Sigmoid colon (tissue), 7 donors: ENCODE results near the gene INPP5F. TPM values are rescaled to one million over a fixed set of nuclear protein-coding genes. Genes with fewer than 3 reads are reported as not detected.

Source experiments
- DNase-seq: peaks from one replicate; pipeline ENCODE4 v3.0.0-alpha.2; 2019
- H3K27ac ChIP-seq, 4 donors: fragments of 200-600 bp; sonication (generic); one replicate each; pipeline ENCODE4 v1.5.1; 2016 to 2019; ENCODE audit warnings: mild to moderate bottlenecking in 1 of 4
- H3K27me3 ChIP-seq, 3 donors: fragments of 200-600 bp; sonication (generic); one replicate each; pipeline ENCODE4 v1.5.1; 2019; ENCODE audit warnings: mild to moderate bottlenecking in 1 of 3
- H3K36me3 ChIP-seq, 4 donors: fragments of 200-600 bp; sonication (generic); one replicate each; pipeline ENCODE4 v1.5.1; 2016 to 2019
- H3K4me1 ChIP-seq, 4 donors: fragments of 200-600 bp; sonication (generic); one replicate each; pipeline ENCODE4 v1.5.1; 2017 to 2019
- H3K4me3 ChIP-seq, 4 donors: fragments of 200-600 bp; sonication (generic); one replicate each; pipeline ENCODE4 v1.5.1; 2017 to 2019; ENCODE audit warnings: mild to moderate bottlenecking in 2 of 4, moderate library complexity in 1 of 4
- H3K9me3 ChIP-seq, 4 donors: fragments of 200-600 bp in 3 of 4; sonication (generic) in 3 of 4; one replicate each; pipeline versions ENCODE4 v1.5.1 to v1.6.1; 2013 to 2019
- EP300 ChIP-seq, 4 donors: sonication (generic); formaldehyde crosslinking; IDR thresholded peaks; one replicate each; pipeline ENCODE4 v1.6.1; 2017; ENCODE audit warnings: antibody characterized with exemption in 4 of 4
- POLR2A ChIP-seq, 2 donors: fragments of 450-650 bp; IDR thresholded peaks; one replicate each; pipeline ENCODE4 v1.6.1; 2016; ENCODE audit warnings: antibody characterized with exemption in 2 of 2, mild to moderate bottlenecking in 2 of 2, moderate library complexity in 2 of 2
- POLR2AphosphoS5 ChIP-seq, 4 donors: sonication (generic); formaldehyde crosslinking; IDR thresholded peaks; one replicate each; pipeline ENCODE4 v1.6.1; 2017; ENCODE audit warnings: antibody characterized with exemption in 4 of 4
- WGBS, 2 donors: extraction: QIAGEN DNeasy Blood & Tissue Kit; methylation state at CpG; one replicate each; pipeline ENCODE4 v1.1.7; 2013; 5-methylcytosine and 5-hydroxymethylcytosine counted together
- intact Hi-C: fragments of 100-400 bp; cut with DNase I; formaldehyde crosslinking; loops from one replicate; pipeline ENCODE4 v1.15.1; 2023
- polyA plus RNA-seq, 3 donors: library from polyadenylated mRNA; stranded (reverse); fragments of 200-250 nt; gene quantifications; one replicate each; pipeline ENCODE4 v1.2.3, GENCODE V29; 2013
- total RNA-seq, 4 donors: library from RNA; depleted of rRNA; stranded (reverse); fragments of >200 nt; gene quantifications; one replicate each; pipeline ENCODE4 v1.1.0, GENCODE V29; 2016
- TF ChIP-seq, protein P1 (sequence below), 4 experiments: fragments of 450-650 bp in 3 of 4; fragments of 200-600 bp in 1 of 4; IDR thresholded peaks; one replicate each; pipeline ENCODE4 v1.5.1; 2016 to 2019; ENCODE audit warnings: antibody characterized with exemption in 4 of 4, mild to moderate bottlenecking in 3 of 4, moderate library complexity in 2 of 4
- donor health status: healthy with polysubstance abuse.
- donor health status: Bipolar disorder and iron deficiency.
- donor health status: healthy.

The INPP5F gene
- total and polyA plus RNA-seq, 7 donors, result 4.4 to 22.2 (median 16.0) TPM

DNA sequence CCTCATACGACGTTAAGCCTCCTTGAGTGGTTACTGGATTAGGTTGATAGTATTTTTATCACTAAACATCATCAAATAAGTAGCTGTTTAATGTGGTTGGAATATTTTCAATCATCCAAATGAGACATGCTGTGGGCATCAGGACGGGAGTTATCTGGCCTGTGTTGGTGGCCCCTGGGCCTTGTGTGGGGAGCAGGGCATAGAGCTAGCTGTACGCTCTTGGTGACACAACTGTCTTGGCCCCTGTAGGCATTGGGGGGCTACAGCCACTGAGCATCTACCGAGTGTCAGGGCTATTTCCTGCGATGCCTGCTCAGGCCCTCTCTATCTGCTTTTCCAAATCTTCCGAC, 46.4 kb upstream of the INPP5F start:
- Histone ChIP-seq H3K4me1 (peaks cover 0 to 51% (median 29%) of the 10 kb centered on the region in 4 donors), H3K4me3 (no peak overlapping the region), H3K27ac (peak overlapping the region; percentile 66 to 83 (median 72)), H3K9me3 (no peaks in the 10 kb centered on the region), H3K36me3 (peaks cover 11 to 36% (median 16%) of the 10 kb centered on the region in 4 donors), H3K27me3 (no peaks in the 10 kb centered on the region)
- TF ChIP-seq POLR2A (IDR thresholded peaks at IDR 0.05) (no peak), EP300 (IDR thresholded peaks at IDR 0.05) (no peak), POLR2AphosphoS5 (IDR thresholded peaks at IDR 0.05) (no peak)
- TF ChIP-seq, protein P1, sequence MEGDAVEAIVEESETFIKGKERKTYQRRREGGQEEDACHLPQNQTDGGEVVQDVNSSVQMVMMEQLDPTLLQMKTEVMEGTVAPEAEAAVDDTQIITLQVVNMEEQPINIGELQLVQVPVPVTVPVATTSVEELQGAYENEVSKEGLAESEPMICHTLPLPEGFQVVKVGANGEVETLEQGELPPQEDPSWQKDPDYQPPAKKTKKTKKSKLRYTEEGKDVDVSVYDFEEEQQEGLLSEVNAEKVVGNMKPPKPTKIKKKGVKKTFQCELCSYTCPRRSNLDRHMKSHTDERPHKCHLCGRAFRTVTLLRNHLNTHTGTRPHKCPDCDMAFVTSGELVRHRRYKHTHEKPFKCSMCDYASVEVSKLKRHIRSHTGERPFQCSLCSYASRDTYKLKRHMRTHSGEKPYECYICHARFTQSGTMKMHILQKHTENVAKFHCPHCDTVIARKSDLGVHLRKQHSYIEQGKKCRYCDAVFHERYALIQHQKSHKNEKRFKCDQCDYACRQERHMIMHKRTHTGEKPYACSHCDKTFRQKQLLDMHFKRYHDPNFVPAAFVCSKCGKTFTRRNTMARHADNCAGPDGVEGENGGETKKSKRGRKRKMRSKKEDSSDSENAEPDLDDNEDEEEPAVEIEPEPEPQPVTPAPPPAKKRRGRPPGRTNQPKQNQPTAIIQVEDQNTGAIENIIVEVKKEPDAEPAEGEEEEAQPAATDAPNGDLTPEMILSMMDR (IDR thresholded peaks at IDR 0.05), result no peak
- no peak for DNase-seq
- intact Hi-C loops, result no loop called here
- 86 to 88% methylated on average over 7 of the region's 7 CpGs for WGBS, 2 donors

DNA sequence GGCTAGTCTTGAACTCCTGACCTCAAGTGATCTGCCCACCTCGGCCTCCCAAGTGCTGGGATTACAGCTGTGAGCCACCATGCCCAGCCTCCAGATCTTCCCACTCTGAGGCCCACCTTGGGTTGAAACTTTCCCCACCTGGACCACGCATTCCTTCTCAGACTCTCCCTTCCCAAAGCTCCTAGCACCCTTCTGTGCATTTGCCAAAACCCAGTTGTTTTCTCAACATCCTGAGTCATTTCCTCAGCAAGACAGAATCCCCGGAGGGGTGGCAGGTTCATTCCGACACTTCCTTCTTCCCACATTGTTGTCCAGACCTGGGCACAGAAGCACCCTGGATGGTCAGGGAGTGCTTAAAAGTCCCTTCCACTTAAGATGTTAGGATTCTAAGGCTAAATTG, 45.8 kb upstream of the INPP5F start:
- H3K4me1 ChIP-seq, result peaks cover 0 to 51% (median 29%) of the 10 kb centered on the region in 4 donors
- intact Hi-C loops, result no loop called here
- peaks cover 11 to 30% (median 16%) of the 10 kb centered on the region in 4 donors for H3K36me3 ChIP-seq
- H3K27ac ChIP-seq, result peak overlapping the region; percentile 66 to 83 (median 72)
- WGBS, 2 donors, result 67 to 72% methylated on average over 4 of the region's 4 CpGs
- no peaks in the 10 kb centered on the region for H3K27me3 ChIP-seq
- TF ChIP-seq, protein P1 (IDR thresholded peaks at IDR 0.05), result no peak
- TF ChIP-seq EP300 (IDR thresholded peaks at IDR 0.05), result no peak
- TF ChIP-seq POLR2AphosphoS5 (IDR thresholded peaks at IDR 0.05), result peak in 1 of 4 donors; percentile 9
- TF ChIP-seq POLR2A (IDR thresholded peaks at IDR 0.05), result no peak
- H3K9me3 ChIP-seq, result no peaks in the 10 kb centered on the region
- no peak for DNase-seq
- no peak overlapping the region for H3K4me3 ChIP-seq

DNA sequence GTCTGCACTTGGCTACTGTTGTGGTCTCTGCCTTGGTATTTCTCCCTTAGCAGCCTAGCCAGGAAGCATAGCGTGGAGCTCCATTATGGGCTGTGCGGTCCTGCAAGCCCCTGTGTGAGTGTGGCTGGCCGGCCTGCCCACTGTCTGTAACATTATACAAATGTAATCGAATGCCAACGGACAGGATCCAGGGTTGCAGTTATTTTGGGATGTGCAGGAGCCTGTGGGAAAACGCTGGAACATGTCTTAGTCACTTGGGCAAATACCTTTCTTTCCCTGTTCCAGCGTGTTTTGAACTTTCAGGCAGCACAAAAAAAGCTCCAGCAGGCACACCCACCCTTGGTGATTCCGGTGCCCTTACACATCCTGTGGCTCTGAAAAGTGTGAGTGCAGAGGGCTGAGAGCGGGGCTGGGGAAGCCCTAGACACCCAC, 45.2 kb upstream of the INPP5F start:
- Histone ChIP-seq H3K27ac (peak overlapping the region; percentile 66 to 83 (median 72)), H3K9me3 (no peaks in the 10 kb centered on the region), H3K4me1 (peaks cover 0 to 51% (median 29%) of the 10 kb centered on the region in 4 donors), H3K36me3 (peaks cover 11 to 25% (median 16%) of the 10 kb centered on the region in 4 donors), H3K27me3 (no peaks in the 10 kb centered on the region), H3K4me3 (no peak overlapping the region)
- no peak for DNase-seq
- peak in 1 of 4 donors; percentile 10 for TF ChIP-seq POLR2AphosphoS5 (IDR thresholded peaks at IDR 0.05)
- TF ChIP-seq, protein P1 (IDR thresholded peaks at IDR 0.05), result no peak
- 75 to 78% methylated on average over 9 of the region's 9 CpGs for WGBS, 2 donors
- intact Hi-C loops, result no loop called here

DNA sequence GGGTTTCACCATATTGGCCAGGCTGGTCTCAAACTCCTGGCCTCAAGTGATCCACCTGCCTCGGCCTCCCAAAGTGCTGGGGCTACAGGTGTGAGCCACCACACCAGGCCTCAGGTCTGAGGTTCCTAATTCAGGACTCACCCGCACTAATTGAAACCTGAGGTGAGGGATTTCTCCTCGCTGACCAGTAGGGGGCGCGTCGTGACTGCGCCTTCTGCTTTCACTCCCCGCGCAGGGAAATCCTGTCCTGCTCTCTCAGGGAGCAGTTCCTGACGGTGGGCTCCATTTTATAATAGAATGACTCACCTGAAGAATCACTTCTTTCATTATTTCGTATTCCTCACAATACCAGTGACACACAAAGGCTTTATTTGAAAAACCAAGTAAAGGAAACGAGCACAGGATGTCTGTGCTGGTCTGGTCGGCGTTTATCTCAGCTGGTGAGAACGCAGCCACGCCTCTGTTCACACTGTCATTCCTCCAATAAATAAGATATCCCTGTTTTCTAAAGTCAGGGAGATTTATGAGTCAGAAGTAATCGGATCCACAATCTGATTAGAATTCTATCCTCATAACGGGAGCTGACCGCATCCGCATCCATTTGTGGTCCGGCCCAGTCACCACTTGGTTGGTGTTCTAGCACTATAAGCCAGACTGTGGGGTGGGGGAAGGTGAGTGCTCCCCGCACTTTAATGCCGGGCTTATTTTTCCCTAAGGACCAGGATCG, 39.2 kb upstream of the INPP5F start:
- H3K27me3 ChIP-seq, result no peaks in the 10 kb centered on the region
- 18 to 22% methylated on average over 24 of the region's 24 CpGs for WGBS, 2 donors
- no peaks in the 10 kb centered on the region for H3K36me3 ChIP-seq
- no peaks in the 10 kb centered on the region for H3K9me3 ChIP-seq
- DNase-seq, result peak; percentile 90
- peaks cover 0 to 11% (median 8%) of the 10 kb centered on the region in 4 donors for H3K4me1 ChIP-seq
- H3K27ac ChIP-seq, result peak overlapping the region in 3 of 4 donors; percentile 29 to 59 (median 49)
- intact Hi-C loops, result loop anchor here (5.0 kb wide), 1 partner anchor 171 kb away; no protein-coding TSS in a partner anchor
- TF ChIP-seq POLR2A (IDR thresholded peaks at IDR 0.05) (no peak), POLR2AphosphoS5 (IDR thresholded peaks at IDR 0.05) (peak in 1 of 4 donors; percentile 21), EP300 (IDR thresholded peaks at IDR 0.05) (no peak)
- TF ChIP-seq, protein P1 (IDR thresholded peaks at IDR 0.05), result peak; percentile 75 to 95 (median 84)
- H3K4me3 ChIP-seq, result peak overlapping the region in 3 of 4 donors; percentile 15 to 22 (median 15)
